Measurements from ENCODE around the gene CAMK2A. TPM values are rescaled to one million over a fixed set of nuclear protein-coding genes. Genes with fewer than 3 reads are reported as not detected.

CAMK2A gene
- total RNA-seq, 1 donor from 2014 or later, result not detected

DNA sequence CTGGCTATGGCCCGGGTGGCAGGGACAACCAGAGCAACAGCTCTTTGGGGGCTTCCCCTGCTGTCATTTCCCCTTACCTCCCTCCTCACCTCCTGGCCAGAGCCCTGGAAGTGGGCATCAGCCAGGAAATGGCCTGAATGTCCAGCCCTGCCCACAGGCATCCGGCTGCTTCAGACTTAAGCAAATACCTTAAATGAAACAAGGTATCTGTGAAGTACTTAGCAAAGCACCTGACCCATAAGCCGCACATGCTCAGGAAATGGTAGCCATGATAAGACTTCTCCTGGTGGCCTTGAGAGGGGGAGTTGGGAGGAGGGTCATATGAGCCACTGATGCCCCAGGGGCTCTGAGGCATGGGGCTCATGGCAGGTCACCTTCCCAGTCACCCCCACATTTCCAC lies 43.8 kb downstream of the CAMK2A start:
- DNase-seq (ENCODE audit: extremely low spot score, unreplicated experiment), result no peak
- Mint-ChIP-seq H3K9me3 (ENCODE audit: unreplicated experiment) (no peaks in the 10 kb centered on the region), H3K36me3 (ENCODE audit: unreplicated experiment) (no peaks in the 10 kb centered on the region), H3K4me3 (ENCODE audit: unreplicated experiment) (no peak overlapping the region), H3K27me3 (ENCODE audit: unreplicated experiment) (peaks cover 8% of the 10 kb centered on the region), H3K4me1 (ENCODE audit: unreplicated experiment) (peaks cover 8% of the 10 kb centered on the region), H3K27ac (ENCODE audit: unreplicated experiment) (no peak overlapping the region)
- TF ChIP-seq, protein P1, sequence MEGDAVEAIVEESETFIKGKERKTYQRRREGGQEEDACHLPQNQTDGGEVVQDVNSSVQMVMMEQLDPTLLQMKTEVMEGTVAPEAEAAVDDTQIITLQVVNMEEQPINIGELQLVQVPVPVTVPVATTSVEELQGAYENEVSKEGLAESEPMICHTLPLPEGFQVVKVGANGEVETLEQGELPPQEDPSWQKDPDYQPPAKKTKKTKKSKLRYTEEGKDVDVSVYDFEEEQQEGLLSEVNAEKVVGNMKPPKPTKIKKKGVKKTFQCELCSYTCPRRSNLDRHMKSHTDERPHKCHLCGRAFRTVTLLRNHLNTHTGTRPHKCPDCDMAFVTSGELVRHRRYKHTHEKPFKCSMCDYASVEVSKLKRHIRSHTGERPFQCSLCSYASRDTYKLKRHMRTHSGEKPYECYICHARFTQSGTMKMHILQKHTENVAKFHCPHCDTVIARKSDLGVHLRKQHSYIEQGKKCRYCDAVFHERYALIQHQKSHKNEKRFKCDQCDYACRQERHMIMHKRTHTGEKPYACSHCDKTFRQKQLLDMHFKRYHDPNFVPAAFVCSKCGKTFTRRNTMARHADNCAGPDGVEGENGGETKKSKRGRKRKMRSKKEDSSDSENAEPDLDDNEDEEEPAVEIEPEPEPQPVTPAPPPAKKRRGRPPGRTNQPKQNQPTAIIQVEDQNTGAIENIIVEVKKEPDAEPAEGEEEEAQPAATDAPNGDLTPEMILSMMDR (IDR thresholded peaks at IDR 0.05), result no peak

GRCh38 chr5:150245111-150245789 lies 44.3 kb downstream of the CAMK2A start:
- H3K4me1 Mint-ChIP-seq (ENCODE audit: unreplicated experiment), result peaks cover 8% of the 10 kb centered on the region
- no peak overlapping the region for H3K4me3 Mint-ChIP-seq (ENCODE audit: unreplicated experiment)
- TF ChIP-seq, protein P1 (IDR thresholded peaks at IDR 0.05), result no peak
- no peaks in the 10 kb centered on the region for H3K9me3 Mint-ChIP-seq (ENCODE audit: unreplicated experiment)
- H3K27ac Mint-ChIP-seq (ENCODE audit: unreplicated experiment), result no peak overlapping the region
- H3K36me3 Mint-ChIP-seq (ENCODE audit: unreplicated experiment), result no peaks in the 10 kb centered on the region
- no peak for DNase-seq (ENCODE audit: extremely low spot score, unreplicated experiment)
- peaks cover 8% of the 10 kb centered on the region for H3K27me3 Mint-ChIP-seq (ENCODE audit: unreplicated experiment)

DNA sequence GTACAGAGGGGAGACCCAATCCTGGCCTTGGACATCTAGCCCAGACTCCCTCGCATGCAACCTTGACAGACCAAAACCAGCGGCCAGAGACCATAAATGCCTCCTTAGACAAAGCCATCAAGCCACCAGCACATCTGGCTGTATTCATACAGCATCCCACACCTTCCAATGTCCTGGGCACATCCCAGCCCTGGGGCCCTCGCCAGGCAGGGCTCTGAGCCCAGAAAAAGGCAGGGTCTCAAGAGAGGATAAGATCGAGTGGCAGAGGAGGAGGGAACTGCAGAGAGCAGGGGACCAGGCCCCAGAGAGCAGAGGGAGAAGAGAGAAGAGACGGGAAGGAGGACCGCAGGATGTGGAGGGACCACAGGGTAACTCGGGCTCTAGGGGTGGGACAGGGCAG lies 45.4 kb downstream of the CAMK2A start:
- TF ChIP-seq, protein P1 (IDR thresholded peaks at IDR 0.05), result no peak
- H3K4me1 Mint-ChIP-seq (ENCODE audit: unreplicated experiment), result peaks cover 8% of the 10 kb centered on the region
- no peaks in the 10 kb centered on the region for H3K36me3 Mint-ChIP-seq (ENCODE audit: unreplicated experiment)
- DNase-seq (ENCODE audit: extremely low spot score, unreplicated experiment), result no peak
- H3K9me3 Mint-ChIP-seq (ENCODE audit: unreplicated experiment), result no peaks in the 10 kb centered on the region
- no peak overlapping the region for H3K4me3 Mint-ChIP-seq (ENCODE audit: unreplicated experiment)
- H3K27ac Mint-ChIP-seq (ENCODE audit: unreplicated experiment), result no peak overlapping the region
- peaks cover 8% of the 10 kb centered on the region for H3K27me3 Mint-ChIP-seq (ENCODE audit: unreplicated experiment)

DNA sequence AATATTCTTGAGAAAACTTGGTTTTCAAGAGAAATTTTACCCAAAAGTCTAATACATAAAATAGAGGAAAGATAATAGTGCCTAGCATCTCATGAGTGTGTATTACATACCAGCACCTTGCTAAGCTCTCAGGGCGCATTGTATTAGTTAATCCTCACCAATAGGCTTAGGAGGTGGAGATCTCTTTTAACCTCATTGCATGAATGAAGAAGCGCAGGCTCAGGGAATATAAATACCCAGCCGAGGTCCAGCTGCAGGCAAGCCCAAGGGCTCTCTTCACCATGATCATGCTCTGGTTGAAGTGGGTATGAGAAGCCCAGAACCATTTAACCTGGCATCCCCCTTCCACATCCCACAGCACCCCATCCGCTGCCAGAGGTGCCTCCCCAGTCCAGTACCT lies 46.0 kb downstream of the CAMK2A start:
- Mint-ChIP-seq H3K4me1 (ENCODE audit: unreplicated experiment) (peaks cover 8% of the 10 kb centered on the region), H3K4me3 (ENCODE audit: unreplicated experiment) (no peak overlapping the region), H3K27me3 (ENCODE audit: unreplicated experiment) (peaks cover 8% of the 10 kb centered on the region), H3K27ac (ENCODE audit: unreplicated experiment) (no peak overlapping the region), H3K36me3 (ENCODE audit: unreplicated experiment) (no peaks in the 10 kb centered on the region), H3K9me3 (ENCODE audit: unreplicated experiment) (no peaks in the 10 kb centered on the region)
- TF ChIP-seq, protein P1 (IDR thresholded peaks at IDR 0.05), result no peak
- no peak for DNase-seq (ENCODE audit: extremely low spot score, unreplicated experiment)

GRCh38 chr5:150242251-150242894 lies 47.2 kb downstream of the CAMK2A start:
- Mint-ChIP-seq H3K27ac (ENCODE audit: unreplicated experiment) (no peak overlapping the region), H3K9me3 (ENCODE audit: unreplicated experiment) (no peaks in the 10 kb centered on the region)
- TF ChIP-seq, protein P1 (IDR thresholded peaks at IDR 0.05), result no peak

More at GRCh38 chr5:150242251-150242894, 47.2 kb downstream of the CAMK2A start:
- Mint-ChIP-seq H3K4me1 (ENCODE audit: unreplicated experiment) (peaks cover 8% of the 10 kb centered on the region), H3K27me3 (ENCODE audit: unreplicated experiment) (peaks cover 8% of the 10 kb centered on the region), H3K36me3 (ENCODE audit: unreplicated experiment) (no peaks in the 10 kb centered on the region), H3K4me3 (ENCODE audit: unreplicated experiment) (no peak overlapping the region)
- no peak for DNase-seq (ENCODE audit: extremely low spot score, unreplicated experiment)

Data from osteocyte (in vitro differentiated cells).